Thymus (tissue), 11 donors: Measurements from ENCODE around the gene CXCL10. TPM values are rescaled to one million over a fixed set of nuclear protein-coding genes. Genes with fewer than 3 reads are reported as not detected.
"Not testable (repeated sequence)": the region's sequence is repeated elsewhere in the genome, so short reads cannot be mapped to it uniquely, and the experiment has no call there.

Experiments used
- DNase-seq, 9 donors: peaks; one replicate each; pipeline ENCODE4 v3.0.0-alpha.2; 2013; ENCODE audit warnings: low spot score in 9 of 9, low read depth in 6 of 9, missing footprints in 1 of 9
- H3K27ac ChIP-seq, 2 donors: one replicate each; pipeline ENCODE4 v1.5.1; 2013; ENCODE audit warnings: control low read depth in 1 of 2, low read depth in 1 of 2, low read length in 1 of 2, mild to moderate bottlenecking in 1 of 2, moderate library complexity in 1 of 2
- H3K27me3 ChIP-seq, 2 donors: one replicate each; pipeline ENCODE4 v1.5.1; 2013; ENCODE audit warnings: low read length in 1 of 2; ENCODE audit not compliant: control insufficient read depth in 2 of 2, insufficient read depth in 1 of 2
- H3K36me3 ChIP-seq, 2 donors: one replicate each; pipeline ENCODE4 v1.5.1; 2013; ENCODE audit warnings: low read length in 1 of 2, mild to moderate bottlenecking in 1 of 2, moderate library complexity in 1 of 2; ENCODE audit not compliant: control insufficient read depth in 2 of 2, insufficient read depth in 2 of 2
- H3K4me1 ChIP-seq, 2 donors: one replicate each; pipeline ENCODE4 v1.5.1; 2013; ENCODE audit warnings: low read length in 2 of 2; ENCODE audit not compliant: control insufficient read depth in 2 of 2, insufficient read depth in 2 of 2
- H3K4me3 ChIP-seq, 2 donors: one replicate each; pipeline ENCODE4 v1.5.1; 2013; ENCODE audit warnings: low read length in 2 of 2, control low read depth in 1 of 2, mild to moderate bottlenecking in 1 of 2
- H3K9me3 ChIP-seq, 2 donors: one replicate each; pipeline ENCODE4 v1.5.1; 2013; ENCODE audit warnings: low read length in 1 of 2, mild to moderate bottlenecking in 1 of 2; ENCODE audit not compliant: control insufficient read depth in 2 of 2, insufficient read depth in 1 of 2
- WGBS: extraction: QIAGEN DNeasy Blood & Tissue Kit; methylation state at CpG from one replicate; pipeline ENCODE4 v1.1.7; 2013; 5-methylcytosine and 5-hydroxymethylcytosine counted together
- polyA plus RNA-seq: library from polyadenylated mRNA; stranded (reverse); fragments of 200-250 nt; gene quantifications from one replicate; pipeline ENCODE4 v1.2.3, GENCODE V29; 2013
- total RNA-seq: library from RNA; stranded (reverse); fragments of 120-200 nt; gene quantifications from one replicate; pipeline ENCODE4 v1.2.4, GENCODE V29; 2013
- donor health status: healthy.

Gene CXCL10
- total and polyA plus RNA-seq, 2 donors: 50.4 to 65.6 TPM

DNA sequence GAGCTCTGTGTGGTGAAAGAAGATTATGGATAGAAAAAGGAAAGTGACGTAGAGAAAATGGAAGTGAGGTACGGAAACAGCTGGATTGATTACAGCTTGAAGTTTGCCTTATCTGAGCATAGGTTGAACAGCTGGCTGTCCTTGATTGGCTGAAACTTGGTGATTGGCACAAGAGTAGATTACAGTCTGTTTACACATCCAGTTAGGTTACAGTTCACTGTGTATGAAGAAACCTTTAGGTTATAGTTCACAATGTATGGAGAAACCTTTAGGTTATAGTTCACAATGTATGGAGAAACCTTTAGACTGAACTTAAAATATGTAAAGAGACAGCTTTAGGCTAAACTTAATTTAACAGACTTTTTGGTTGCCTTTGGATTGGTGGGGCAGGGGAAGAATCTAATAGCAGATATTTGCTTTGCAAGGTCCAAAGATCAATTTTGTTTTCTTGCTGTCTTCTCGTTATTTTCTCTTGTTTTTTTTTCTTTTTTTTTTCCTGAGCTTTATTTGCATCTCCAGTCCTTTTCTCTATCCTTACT lies 35.7 kb upstream of the CXCL10 start:
- no peak for DNase-seq
- Histone ChIP-seq H3K9me3 (no peaks in the 10 kb centered on the region), H3K4me1 (no peaks in the 10 kb centered on the region), H3K4me3 (no peak overlapping the region), H3K27ac (no peak overlapping the region), H3K36me3 (no peaks in the 10 kb centered on the region), H3K27me3 (no peaks in the 10 kb centered on the region)
- WGBS: 96% methylated on average over 3 of the region's 3 CpGs

DNA sequence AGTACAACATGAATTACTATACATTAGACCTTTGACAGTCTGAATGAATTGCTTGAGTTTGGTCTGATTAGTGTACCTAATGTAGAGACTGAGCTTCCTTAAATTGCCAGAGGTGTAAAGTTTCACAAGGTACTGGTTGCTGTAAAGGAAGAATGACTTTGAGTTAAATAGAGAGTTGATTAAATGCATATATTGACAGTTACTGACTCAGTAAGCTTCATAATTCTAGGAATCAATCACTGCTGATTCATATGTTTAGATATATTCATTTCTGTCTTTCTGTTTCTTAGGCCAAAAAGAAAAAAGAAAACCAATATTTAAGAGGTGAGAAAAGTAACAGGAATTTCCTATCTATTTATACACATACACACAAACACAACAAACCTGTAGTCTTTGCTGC lies 35.0 kb upstream of the CXCL10 start:
- Histone ChIP-seq H3K4me3 (no peak overlapping the region), H3K4me1 (no peaks in the 10 kb centered on the region), H3K27me3 (no peaks in the 10 kb centered on the region), H3K9me3 (no peaks in the 10 kb centered on the region), H3K27ac (no peak overlapping the region), H3K36me3 (no peaks in the 10 kb centered on the region)
- DNase-seq: no peak

DNA sequence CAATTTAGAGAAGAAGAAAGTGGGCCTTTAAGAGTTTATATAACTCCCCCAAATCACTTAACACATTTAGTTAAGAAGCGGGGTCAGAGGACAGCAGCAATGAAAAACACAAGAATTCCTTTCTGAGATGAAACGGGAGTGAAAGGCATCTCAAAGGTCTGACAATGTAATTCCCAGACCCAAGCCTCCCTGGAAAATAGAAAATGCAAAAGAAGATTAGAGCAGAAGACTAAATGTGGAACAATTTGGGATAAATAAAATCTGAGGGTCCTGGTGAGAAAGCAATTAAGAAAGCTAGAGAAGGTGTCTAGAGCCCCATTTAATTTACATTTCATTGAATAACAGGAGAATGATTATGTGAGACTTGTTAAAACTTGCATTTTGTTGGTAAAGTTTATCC lies 32.1 kb upstream of the CXCL10 start:
- DNase-seq: no peak
- WGBS: 96% methylated on average over 2 of the region's 2 CpGs
- H3K4me1 ChIP-seq: no peaks in the 10 kb centered on the region
- H3K9me3 ChIP-seq: no peaks in the 10 kb centered on the region
- no peak overlapping the region for H3K4me3 ChIP-seq
- H3K36me3 ChIP-seq: no peaks in the 10 kb centered on the region
- H3K27ac ChIP-seq: no peak overlapping the region
- no peaks in the 10 kb centered on the region for H3K27me3 ChIP-seq

DNA sequence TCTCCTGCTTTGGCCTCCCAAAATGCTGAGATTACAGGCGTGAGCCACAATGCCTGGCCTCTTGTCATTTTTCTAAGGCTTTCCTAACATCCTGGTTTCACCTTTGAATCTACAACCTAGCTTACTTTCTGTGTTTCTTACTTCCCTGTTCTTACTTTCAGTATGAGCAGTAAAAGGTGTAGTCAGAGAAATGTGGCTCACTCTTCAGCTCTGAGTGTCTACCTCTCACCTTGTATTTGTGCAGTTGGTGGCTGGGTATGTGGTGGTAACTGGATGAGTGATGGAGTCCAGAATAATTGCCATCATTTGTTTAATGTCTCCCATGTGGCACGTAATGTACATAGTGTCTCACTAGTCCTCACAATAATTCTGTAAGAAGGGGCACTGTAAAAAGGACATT lies 31.7 kb upstream of the CXCL10 start:
- WGBS: 94% methylated on average over 2 of the region's 2 CpGs
- no peaks in the 10 kb centered on the region for H3K9me3 ChIP-seq
- no peak for DNase-seq
- H3K4me1 ChIP-seq: no peaks in the 10 kb centered on the region
- no peaks in the 10 kb centered on the region for H3K36me3 ChIP-seq
- no peaks in the 10 kb centered on the region for H3K27me3 ChIP-seq
- H3K4me3 ChIP-seq: no peak overlapping the region
- H3K27ac ChIP-seq: no peak overlapping the region

DNA sequence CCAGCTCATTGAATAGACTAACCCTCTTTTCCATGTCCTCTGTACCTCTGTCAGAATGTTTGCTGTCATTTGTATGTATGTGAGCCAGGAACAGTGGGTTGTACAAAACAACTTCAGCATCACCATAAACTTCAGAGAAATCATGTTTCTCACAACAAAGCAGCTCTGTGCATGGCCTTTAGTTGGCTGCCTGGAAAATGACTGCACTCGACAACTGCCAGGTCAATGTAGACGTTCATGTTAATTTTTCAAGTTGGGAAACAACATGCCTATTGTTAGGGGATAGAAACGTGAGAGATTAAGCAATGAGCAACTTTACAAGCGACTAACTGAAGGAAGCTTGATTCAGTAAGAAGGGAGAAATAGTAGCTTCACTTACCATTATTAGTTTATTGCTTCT lies 30.4 kb upstream of the CXCL10 start:
- Histone ChIP-seq H3K4me1 (no peaks in the 10 kb centered on the region), H3K9me3 (no peaks in the 10 kb centered on the region), H3K36me3 (no peaks in the 10 kb centered on the region), H3K27ac (no peak overlapping the region), H3K27me3 (no peaks in the 10 kb centered on the region), H3K4me3 (no peak overlapping the region)
- DNase-seq: no peak
- WGBS: 72% methylated on average over 4 of the region's 4 CpGs

DNA sequence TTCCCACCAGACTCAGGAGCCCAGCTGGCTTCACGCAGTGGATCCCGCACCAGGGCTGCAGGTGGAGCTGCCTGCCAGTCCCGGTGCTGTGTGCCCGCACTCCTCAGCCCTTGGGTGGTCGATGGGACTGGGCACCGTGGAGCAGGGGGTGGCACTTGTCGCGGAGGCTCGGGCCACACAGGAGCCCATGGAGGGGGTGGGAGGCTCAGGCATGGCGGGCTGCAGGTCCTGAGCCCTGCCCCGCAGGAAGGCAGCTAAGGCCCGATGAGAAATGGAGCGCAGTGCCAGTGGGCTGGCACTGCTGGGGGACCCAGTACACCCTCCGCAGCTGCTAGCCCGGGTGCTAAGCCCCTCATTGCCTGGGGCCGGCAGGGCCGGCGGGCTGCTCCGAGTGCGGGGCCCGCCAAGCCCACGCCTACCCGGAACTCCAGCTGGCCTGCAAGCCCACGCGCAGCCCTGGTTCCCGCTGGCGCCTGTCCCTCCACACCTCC lies 27.3 kb upstream of the CXCL10 start:
- not testable (repeated sequence) for H3K9me3 ChIP-seq, H3K36me3 ChIP-seq, H3K27ac ChIP-seq, H3K4me1 ChIP-seq, DNase-seq, H3K4me3 ChIP-seq, H3K27me3 ChIP-seq
- 86% methylated on average over 27 of the region's 27 CpGs for WGBS

DNA sequence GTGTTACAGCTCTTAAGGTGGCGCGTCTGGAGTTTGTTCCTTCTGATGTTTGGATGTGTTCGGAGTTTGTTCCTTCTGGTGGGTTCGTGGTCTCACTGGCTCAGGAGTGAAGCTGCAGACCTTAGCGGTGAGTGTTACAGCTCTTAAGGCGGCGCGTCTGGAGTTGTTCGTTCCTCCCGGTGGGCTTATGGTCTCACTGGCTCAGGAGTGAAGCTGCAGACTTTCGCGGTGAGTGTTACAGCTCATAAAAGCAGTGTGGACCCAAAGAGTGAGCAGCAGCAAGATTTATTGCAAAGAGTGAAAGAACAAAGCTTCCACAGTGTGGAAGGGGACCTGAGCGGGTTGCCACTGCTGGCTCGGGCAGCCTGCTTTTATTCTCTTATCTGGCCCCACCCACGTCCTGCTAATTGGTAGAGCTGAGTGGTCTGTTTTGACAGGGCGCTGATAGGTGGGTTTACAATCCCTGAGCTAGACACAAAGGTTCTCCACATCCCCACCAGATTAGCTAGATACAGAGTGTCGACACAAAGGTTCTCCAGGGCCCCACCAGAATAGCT lies 26.6 kb upstream of the CXCL10 start:
- DNase-seq, H3K36me3 ChIP-seq, H3K4me3 ChIP-seq, H3K27ac ChIP-seq, H3K27me3 ChIP-seq, H3K4me1 ChIP-seq, H3K9me3 ChIP-seq: not testable (repeated sequence)
- 89% methylated on average over 17 of the region's 17 CpGs for WGBS

DNA sequence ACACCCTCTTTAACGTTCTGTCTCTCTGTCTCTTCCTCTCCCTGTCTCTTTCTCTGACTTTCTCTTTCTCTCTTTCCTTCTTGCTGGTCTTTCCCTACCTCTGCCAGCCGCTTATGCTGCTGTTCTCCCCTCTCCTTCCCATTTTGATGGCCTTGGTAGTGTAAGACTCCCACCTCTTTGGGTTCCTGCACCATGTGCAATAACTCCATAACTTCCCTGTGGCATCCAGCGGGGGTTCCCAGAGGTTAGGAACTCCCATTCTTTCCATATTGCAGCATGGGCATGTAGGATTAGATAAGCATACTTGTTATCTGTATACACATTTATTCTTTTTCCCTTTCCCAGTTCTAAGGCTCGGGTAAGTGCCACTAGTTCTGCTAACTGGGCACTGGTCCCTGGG lies 21.4 kb upstream of the CXCL10 start:
- DNase-seq, H3K9me3 ChIP-seq, H3K36me3 ChIP-seq, H3K4me1 ChIP-seq, H3K4me3 ChIP-seq, H3K27ac ChIP-seq, H3K27me3 ChIP-seq: not testable (repeated sequence)
- 94% methylated on average over 4 of the region's 4 CpGs for WGBS

DNA sequence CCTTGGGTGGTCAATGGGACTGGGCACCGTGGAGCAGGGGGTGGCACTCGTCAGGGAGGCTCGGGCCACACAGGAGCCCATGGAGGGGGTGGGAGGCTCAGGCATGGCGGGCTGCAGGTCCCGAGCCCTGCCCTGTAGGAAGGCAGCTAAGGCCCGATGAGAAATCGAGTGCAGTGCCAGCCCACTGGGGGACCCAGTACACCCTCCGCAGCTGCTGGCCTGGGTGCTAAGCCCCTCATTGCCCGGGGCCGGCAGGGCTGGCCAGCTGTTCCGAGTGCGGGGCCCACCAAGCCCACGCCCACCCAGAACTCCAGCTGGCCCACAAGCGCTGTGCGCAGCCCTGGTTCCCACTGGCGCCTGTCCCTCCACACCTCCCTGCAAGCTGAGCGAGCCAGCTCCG lies 20.0 kb upstream of the CXCL10 start:
- DNase-seq: not testable (repeated sequence)

More for the DNA sequence above, 20.0 kb upstream of the CXCL10 start:
- WGBS: 97% methylated on average over 16 of the region's 18 CpGs
- H3K27ac ChIP-seq, H3K9me3 ChIP-seq, H3K4me3 ChIP-seq, H3K36me3 ChIP-seq, H3K4me1 ChIP-seq, H3K27me3 ChIP-seq: not testable (repeated sequence)
